ENCODE measurements around the gene ASPHD2.
"Not testable (repeated sequence)": the region's sequence is repeated elsewhere in the genome, so short reads cannot be mapped to it uniquely, and the experiment has no call there.

Gene ASPHD2

GRCh38 chr22:26416670-26417276 is 12.3 kb upstream of the ASPHD2 start:
- DNase-seq = no peak

GRCh38 chr22:26417406-26417805 is 11.7 kb upstream of the ASPHD2 start:
- no peak for DNase-seq

GRCh38 chr22:26418620-26419019 is 10.4 kb upstream of the ASPHD2 start:
- DNase-seq = no peak

DNA sequence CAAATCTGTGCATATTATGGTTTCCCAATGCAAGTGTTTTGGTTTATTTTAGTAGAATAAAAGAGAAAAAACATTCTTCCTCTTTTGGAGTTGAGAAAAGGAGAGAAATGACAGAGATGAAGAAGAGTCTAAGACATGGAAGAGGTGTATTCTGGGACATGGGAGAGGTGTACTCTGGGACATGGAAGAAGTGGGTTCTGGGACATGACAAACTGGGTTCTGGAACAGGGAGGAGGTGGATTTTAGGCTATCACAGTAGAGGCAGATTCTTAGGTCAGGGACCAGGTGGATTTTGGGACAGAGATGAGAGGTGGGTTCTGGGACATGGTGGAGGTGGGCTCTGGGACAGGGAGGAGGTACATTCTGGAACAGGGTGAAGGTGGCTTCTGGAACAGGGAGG is 2.1 kb upstream of the ASPHD2 start:
- no peak for DNase-seq

GRCh38 chr22:26429458-26430286 is 612 bp downstream of the ASPHD2 start:
- DNase-seq = no peak

GRCh38 chr22:26430600-26430999 is 1.5 kb downstream of the ASPHD2 start:
- no peak for DNase-seq

GRCh38 chr22:26431261-26431995 is 2.4 kb downstream of the ASPHD2 start:
- no peak for DNase-seq

DNA sequence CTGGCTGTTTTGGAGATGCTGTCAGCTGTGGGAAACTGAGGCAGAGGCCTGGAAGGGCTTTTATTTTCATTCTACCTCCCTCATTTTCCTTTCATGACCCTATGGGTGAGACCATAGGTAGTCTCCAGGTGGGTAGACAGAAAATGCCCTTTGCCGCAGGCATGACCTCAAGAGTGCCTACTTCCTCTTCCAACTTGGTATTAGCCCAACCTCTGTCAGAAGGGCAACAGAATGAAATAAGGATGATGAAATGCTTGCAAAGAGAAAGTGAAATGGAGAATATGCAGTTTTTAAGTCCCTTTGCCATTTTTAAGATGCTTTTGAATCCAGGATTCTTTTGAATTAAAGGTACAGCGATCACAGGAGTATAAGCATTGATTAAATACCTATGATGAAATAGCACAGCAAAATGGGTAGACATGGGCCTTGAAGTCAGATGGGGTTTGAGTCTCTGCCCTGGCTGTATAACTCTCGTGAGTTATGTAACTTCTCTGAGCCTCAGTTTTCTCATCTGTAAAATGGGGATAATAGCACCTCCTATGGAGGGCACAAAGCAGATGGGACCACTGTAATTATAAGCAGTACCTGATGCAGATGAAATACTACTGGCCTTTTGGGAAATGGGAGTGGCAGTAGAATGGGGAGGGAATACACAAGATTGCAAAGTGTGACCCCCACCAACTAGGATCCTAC is 3.7 kb downstream of the ASPHD2 start:
- no peak for DNase-seq

GRCh38 chr22:26433805-26434204 is 4.7 kb downstream of the ASPHD2 start:
- DNase-seq = no peak

- no peak for DNase-seq
Measured at GRCh38 chr22:26435327-26436093, 6.5 kb downstream of the ASPHD2 start.

DNA sequence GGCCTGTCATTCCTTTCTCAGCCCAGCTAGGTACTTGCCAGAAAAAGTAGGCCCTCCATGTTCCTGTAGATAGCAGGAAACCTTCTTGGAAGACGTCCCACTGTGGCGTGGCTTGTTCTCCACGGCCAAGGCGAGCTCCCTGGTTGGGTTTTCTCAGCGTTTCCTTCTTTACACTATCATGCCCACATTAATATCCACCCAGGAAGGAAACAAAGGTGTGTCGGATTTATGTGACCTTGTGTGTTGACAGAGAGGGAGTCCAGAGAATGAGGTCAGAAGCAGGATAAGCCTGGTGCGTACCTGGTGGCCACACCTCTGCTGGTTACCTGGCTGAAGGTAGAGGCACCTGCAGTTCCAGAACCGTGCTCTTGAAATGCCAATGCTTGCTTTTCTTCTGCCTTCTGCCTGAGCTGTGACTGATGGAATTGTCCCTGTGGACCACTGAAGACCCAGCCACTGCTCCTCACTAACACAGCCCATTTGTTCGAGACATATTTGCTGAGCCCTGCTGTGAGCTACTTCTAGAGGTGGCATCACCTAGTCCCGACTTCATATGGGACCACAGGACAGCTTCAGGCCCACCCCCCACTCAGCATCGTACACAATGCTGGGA is 7.9 kb downstream of the ASPHD2 start:
- DNase-seq = no peak

DNA sequence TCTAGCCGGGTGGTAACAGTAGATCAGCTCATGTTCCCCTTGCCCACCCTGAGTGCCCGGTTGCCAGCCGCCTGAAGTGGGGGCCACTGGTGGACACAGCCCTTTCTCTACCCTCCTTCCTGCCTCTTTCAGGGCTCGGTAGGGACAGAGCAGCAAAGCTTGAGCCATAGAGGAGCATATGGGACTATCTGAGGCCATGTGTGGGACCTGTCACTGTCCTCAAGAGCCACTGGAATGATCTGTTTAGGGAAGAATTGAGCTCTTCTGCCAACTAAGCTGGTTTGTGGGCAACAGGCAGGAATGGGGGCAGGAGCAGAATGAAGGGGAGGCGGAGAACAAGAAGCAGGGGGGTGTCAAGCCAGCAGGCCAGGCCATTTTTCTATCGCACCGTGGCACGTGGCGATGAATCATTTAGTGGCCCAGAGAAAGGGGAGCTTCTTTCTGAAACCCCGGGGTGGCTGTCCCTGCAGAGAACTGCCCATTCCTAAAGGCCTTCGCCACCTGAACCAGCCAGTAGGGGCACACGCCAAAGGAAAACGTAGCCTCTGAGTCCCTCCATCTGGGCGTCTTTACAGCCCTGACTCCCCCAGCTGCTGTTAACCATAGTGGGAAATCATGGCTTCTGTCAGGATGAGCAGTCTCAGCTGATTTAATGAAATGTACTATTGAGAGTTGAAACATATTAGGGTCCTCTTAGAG is 8.8 kb downstream of the ASPHD2 start:
- DNase-seq = no peak

GRCh38 chr22:26438776-26439175 is 9.7 kb downstream of the ASPHD2 start:
- DNase-seq = not testable (repeated sequence)

- DNase-seq = no peak
Measured at GRCh38 chr22:26439559-26439958, 10.5 kb downstream of the ASPHD2 start.

- no peak for DNase-seq
Measured at GRCh38 chr22:26442086-26442756, 13.2 kb downstream of the ASPHD2 start.

DNA sequence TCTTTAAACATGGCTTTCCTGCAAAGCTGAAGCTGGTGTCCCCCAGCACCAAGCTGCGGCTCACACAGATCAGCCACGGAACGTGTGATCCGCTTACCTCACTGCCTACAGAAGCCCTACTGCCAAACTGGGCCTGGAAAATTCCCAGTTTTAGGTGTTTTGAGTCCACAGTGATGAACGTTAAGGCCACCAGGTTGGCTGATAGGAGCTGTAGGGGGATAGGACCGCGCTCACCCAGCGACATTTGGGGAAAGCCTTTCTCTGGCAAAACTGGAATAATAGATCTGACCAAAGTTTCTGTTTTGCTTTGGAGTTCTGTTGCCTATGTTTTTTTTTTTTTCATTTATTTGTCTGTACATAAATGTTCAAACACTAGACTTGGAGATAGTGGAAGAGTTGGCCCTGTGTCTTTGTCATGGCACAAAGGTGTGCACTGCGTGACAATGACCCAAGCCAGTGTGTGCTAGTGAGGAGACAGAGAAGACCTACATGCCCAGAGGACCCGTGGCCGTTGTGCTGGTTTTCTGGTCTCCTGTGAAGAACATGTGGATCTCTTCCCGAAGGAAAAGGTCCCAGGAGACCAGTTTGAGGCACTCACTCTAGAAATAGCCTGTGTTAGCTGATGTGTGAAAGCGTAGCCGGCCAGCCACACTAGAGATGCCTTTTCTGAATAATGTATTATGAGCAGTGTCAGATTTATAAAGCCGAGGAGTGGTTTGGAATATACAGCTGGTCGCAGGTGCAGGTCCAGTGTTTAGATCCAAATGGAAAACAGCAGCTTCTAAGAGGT is 15.0 kb downstream of the ASPHD2 start:
- no peak for DNase-seq

DNA sequence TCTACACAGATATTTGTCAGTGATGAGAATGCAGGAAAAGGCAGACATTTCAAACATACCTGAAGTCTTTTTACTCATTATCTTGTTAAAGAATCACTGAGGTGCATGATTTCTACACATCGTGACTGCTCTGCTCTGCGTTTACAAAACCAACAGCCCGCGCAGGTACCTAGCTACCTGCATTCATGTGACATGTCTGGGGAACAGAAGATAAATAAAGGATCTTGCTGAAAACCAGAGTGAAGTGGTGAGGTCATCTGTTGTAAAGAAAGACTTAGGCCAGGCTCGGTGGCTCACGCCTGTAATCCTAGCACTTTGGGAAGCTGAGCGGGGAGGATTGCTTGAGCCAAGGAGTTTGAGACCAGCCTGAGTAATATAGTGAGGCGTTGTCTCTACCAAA is 15.7 kb downstream of the ASPHD2 start:
- DNase-seq = no peak

- DNase-seq = no peak
Measured at GRCh38 chr22:26445577-26446275, 16.7 kb downstream of the ASPHD2 start.

- no peak for DNase-seq
Measured at GRCh38 chr22:26446808-26447515, 17.9 kb downstream of the ASPHD2 start.

All from activated CD4-positive, alpha-beta T cell treated with anti-CD3 and anti-CD28 coated beads, Interleukin-2, amount 50 U/mL, for 1 hour (primary cell).